ENCODE data around the gene ACD.
A peak's percentile ranks its signal among the peaks of the same experiment; 100 is the strongest.
"Not testable (repeated sequence)": the region's sequence is repeated elsewhere in the genome, so short reads cannot be mapped to it uniquely, and the experiment has no call there.

ACD gene

GRCh38 chr16:67659675-67660563 lies at the start of gene ACD:
ACD (minus strand) TSS chr16:67660260; CDS start chr16:67660220, 40 bp downstream.
- DNase-seq (ENCODE audit: low read depth in 2 of 2), result peak; percentile 90 to 93

- DNase-seq (ENCODE audit: low read depth in 2 of 2), result no peak
These were observed 49.0 kb upstream of the ACD start for GRCh38 chr16:67709050-67709449.

- no peak for DNase-seq (ENCODE audit: low read depth in 2 of 2)
These were observed 48.3 kb upstream of the ACD start for GRCh38 chr16:67708368-67708771.

- no peak for DNase-seq (ENCODE audit: low read depth in 2 of 2)
These were observed 47.7 kb upstream of the ACD start for GRCh38 chr16:67707790-67708189.

DNA sequence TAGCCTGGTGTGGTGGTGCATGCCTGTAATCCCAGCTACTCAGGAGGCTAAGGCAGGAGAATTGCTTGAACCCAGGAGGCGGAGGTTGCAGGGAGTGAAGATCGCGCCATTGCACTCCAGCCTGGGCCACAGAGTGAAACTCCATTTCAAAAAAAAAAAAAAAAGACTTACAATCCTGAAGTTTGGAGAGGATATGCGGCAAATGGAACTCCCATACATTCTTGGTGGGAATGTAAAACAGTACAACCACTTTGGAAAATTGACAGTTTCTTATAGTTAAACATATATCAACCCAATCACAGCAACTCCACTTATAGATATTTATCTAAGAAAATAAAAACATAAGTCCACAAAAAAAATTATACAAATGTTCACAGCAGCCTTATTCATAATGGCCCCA lies 47.1 kb upstream of the ACD start:
- no peak for DNase-seq (ENCODE audit: low read depth in 2 of 2)

DNA sequence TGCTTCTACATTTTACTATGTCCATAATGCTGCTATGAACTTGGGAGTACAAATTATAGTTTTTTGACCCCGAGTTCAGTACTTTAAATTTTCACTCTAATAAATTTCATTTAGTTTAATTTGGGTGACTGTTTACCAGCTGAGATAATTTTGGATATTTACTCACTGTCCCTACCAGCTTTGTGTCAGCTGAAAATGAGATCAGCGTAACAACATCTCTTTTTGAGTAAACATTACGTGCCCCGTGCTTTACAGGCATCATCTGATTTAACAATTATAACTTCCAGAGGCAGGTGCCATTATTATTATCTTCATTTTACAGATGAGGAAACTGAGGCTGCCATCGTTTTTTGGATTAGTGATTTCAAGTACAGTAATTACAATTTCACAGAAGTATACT lies 44.0 kb upstream of the ACD start:
- DNase-seq (ENCODE audit: low read depth in 2 of 2), result no peak

GRCh38 chr16:67703626-67704025 lies 43.6 kb upstream of the ACD start:
- DNase-seq (ENCODE audit: low read depth in 2 of 2), result no peak

DNA sequence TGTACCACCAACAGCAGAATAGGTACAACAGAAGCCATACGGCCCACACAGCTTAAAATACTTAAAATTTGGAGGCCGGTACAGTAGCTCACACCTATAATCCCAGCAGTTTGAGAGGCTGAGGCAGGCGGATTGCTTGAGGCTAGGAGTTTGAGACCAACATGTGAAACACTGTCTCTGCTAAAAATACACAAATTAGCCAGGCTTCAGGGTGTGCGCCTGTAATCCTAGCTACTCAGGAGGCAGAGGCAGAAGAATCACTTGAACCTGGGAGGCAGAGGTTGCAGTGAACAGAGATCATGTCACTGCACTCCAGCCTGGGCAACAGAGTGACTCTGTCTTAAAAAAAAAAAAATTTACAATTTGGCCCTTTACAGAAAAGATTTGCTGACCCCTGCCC lies 42.1 kb upstream of the ACD start:
- DNase-seq (ENCODE audit: low read depth in 2 of 2), result no peak

- no peak for DNase-seq (ENCODE audit: low read depth in 2 of 2)
These were observed 41.4 kb upstream of the ACD start for GRCh38 chr16:67701420-67701819.

DNA sequence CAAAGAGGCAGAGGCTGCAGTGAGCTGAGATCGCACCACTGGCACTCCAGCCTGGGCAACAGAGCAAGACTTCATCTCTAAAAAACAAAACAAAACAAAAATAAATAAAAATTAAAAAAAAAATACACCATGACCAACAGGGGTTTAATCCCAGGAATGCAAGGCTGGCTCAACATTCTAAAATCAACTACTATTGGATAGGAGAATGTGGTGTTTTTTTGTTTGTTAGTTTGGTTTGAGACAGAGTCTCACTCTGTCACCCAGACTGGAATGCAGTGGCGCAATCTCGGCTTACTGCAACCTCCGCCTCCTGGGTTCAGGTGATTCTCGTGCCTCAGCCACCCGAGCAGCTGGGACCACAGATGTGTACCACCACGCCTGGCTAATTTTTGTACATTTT lies 39.2 kb upstream of the ACD start:
- DNase-seq (ENCODE audit: low read depth in 2 of 2), result no peak

- no peak for DNase-seq (ENCODE audit: low read depth in 2 of 2)
These were observed 37.5 kb upstream of the ACD start for GRCh38 chr16:67697422-67698185.

DNA sequence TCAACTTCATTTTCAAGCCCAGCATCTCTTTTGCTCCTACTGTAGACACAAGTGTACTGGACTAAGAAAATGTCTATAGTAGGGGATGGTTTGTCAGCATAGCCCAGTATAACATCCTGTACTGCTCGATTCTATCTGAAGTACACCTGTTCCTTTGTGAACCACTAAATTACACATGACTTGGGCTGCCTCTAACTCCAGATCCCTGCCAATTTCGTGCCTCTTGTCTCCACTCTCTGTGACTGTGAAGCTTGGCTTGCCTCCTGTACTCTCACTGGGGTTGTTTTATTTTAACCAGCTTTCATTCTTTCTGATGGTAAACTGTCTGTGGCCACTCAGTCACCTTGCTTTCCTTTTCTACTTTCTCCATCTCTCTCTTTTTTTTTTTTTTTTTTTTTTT lies 34.6 kb upstream of the ACD start:
- DNase-seq (ENCODE audit: low read depth in 2 of 2), result no peak

GRCh38 chr16:67693517-67694285 lies 33.6 kb upstream of the ACD start:
- not testable (repeated sequence) for DNase-seq (ENCODE audit: low read depth in 2 of 2)

- DNase-seq (ENCODE audit: low read depth in 2 of 2), result no peak
These were observed 25.5 kb upstream of the ACD start for GRCh38 chr16:67685388-67686112.

- no peak for DNase-seq (ENCODE audit: low read depth in 2 of 2)
These were observed 23.7 kb upstream of the ACD start for GRCh38 chr16:67683767-67684166.

DNA sequence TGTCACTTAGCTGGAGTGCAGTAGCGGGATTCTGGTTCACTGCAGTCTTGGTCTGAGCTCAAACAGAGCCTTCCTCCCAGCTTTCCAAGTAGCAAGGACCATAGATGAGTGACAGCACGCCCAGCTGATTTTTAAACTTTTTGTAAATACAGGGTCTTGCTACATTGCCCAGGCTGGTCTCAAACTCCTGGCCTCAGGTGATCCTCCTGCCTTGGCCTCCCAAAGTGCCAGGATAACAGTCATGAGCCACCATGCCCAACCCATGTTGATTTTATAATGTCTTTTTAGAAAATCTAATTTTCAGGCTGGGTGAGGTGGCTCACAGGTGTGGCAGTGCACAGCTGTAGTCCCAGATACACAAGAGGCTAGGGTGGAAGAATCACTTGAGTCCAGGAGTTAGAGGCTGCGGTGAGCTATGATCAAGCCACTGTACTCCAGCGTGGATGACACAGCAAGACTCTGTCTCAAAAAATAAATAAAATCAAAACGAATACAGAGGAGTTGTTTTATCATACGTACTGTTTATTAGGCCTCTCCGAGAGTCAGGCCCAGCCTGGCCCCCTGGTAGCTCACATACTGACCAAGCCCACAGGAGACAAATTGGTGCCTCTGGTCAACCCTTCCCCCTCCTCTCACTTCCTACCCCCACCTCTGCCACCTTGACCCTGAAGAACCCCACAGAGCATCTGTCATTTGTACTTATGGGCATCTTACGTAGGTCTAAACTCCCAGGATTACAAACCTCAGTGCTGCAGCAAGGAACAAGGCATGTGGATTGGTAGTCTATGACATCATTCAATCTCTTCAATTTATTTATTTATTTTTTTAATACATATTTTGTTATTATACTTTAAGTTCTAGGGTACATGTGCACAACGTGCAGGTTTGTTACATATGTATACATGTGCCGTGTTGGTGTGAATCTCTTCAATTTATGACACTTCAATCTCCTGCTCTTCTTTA lies 20.2 kb upstream of the ACD start:
- no peak for DNase-seq (ENCODE audit: low read depth in 2 of 2)

GRCh38 chr16:67678354-67679023 lies 18.4 kb upstream of the ACD start:
- no peak for DNase-seq (ENCODE audit: low read depth in 2 of 2)

- DNase-seq (ENCODE audit: low read depth in 2 of 2), result no peak
These were observed 17.7 kb upstream of the ACD start for GRCh38 chr16:67677712-67678111.

DNA sequence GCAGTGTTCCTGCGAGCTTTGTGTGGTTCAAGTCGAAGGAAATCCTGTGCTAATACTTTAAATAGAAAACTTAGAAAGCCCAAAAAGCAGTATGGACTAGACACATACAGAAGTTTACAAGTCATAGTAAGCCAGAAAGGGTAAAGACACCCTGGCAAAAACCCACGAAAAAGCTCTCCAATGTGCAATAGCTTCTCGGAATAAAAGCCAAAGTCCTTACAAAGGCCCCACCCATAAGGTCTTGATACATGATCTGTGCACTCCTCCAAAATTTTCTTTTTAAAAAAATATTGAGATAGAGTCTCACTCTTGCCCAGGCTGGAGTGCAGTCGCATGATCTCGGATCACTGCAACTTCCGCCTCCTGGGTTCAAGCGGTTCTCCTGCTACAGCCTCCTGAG lies 16.9 kb upstream of the ACD start:
- DNase-seq (ENCODE audit: low read depth in 2 of 2), result no peak

DNA sequence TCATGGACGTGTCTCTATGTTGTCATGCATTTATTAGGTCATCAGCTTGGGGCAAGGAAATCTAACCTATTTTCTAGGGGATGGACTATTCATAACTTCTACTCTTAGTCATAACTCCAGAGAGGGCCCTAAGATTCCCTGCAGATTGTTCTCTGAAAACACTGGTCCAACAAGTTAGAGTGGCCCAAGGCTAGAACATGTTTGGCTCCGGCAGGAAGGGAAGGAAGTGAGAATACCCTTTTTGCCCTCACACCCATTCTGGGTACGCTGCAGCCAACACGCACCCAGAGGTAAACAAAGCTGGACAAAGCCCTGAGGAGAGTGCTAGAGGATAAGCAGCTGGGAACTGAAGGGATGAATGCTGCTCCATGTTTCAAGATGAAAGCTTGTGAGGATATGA lies 16.5 kb upstream of the ACD start:
- DNase-seq (ENCODE audit: low read depth in 2 of 2), result no peak
